Esophagus muscularis mucosa (tissue), 4 donors: ENCODE results near the gene RCC2. TPM values are rescaled to one million over a fixed set of nuclear protein-coding genes. Genes with fewer than 3 reads are reported as not detected.

Experiments used
- DNase-seq: peaks from one replicate; pipeline ENCODE4 v3.0.0-alpha.2; 2017; ENCODE audit errors: extremely low spot score
- H3K27ac ChIP-seq, 4 donors: fragments of 200-600 bp; sonication (generic); replicated peaks in 1 of 4; 1 replicate in 3 of 4; 2 replicates in 1 of 4; pipeline ENCODE4 v1.5.1; 2016 to 2019; ENCODE audit warnings: mild to moderate bottlenecking in 1 of 4
- H3K27me3 ChIP-seq, 4 donors: fragments of 200-600 bp; sonication (generic); one replicate each; pipeline versions ENCODE4 v1.5.1 to v1.6.0; 2016 to 2019
- H3K36me3 ChIP-seq, 4 donors: fragments of 200-600 bp; sonication (generic); one replicate each; pipeline ENCODE4 v1.5.1; 2016 to 2019
- H3K4me1 ChIP-seq, 4 donors: fragments of 200-600 bp; sonication (generic); one replicate each; pipeline ENCODE4 v1.5.1; 2016 to 2019
- H3K4me3 ChIP-seq, 4 donors: fragments of 200-600 bp; sonication (generic); 1 replicate in 2 of 4; 2 replicates in 2 of 4; pipeline ENCODE4 v1.5.1; 2016 to 2019; ENCODE audit warnings: mild to moderate bottlenecking in 4 of 4, moderate library complexity in 1 of 4
- H3K9me3 ChIP-seq, 4 donors: fragments of 200-600 bp; sonication (generic); 1 replicate in 3 of 4; 2 replicates in 1 of 4; pipeline ENCODE4 v1.5.1; 2016 to 2019
- EP300 ChIP-seq: sonication (generic); formaldehyde crosslinking; IDR thresholded peaks from one replicate; pipeline ENCODE4 v1.6.1; 2017; ENCODE audit warnings: antibody characterized with exemption
- POLR2A ChIP-seq: fragments of 450-650 bp; IDR thresholded peaks from one replicate; pipeline ENCODE4 v1.6.1; 2017; ENCODE audit warnings: antibody characterized with exemption, moderate library complexity, mild to moderate bottlenecking, low read depth
- POLR2AphosphoS5 ChIP-seq, 2 donors: sonication (generic); formaldehyde crosslinking; IDR thresholded peaks; one replicate each; pipeline ENCODE4 v1.6.1; 2017; ENCODE audit warnings: antibody characterized with exemption in 2 of 2
- WGBS: methylation state at CpG from one replicate; pipeline ENCODE4 v1.1.5; 2018; 5-methylcytosine and 5-hydroxymethylcytosine counted together
- intact Hi-C: fragments of 100-400 bp; cut with DNase I; formaldehyde crosslinking; loops from one replicate; pipeline ENCODE4 v1.15.1; 2023
- total RNA-seq, 4 donors: library from RNA; depleted of rRNA; stranded (reverse); fragments of >200 nt; gene quantifications; one replicate each; pipeline versions ENCODE4 v1.1.0 to v1.2.1, GENCODE V29; 2016
- TF ChIP-seq, protein P1 (sequence below), 3 experiments: fragments of 200-600 bp in 2 of 3; fragments of 450-650 bp in 1 of 3; sonication (generic) in 2 of 3; IDR thresholded peaks; one replicate each; pipeline ENCODE4 v1.5.1; 2017 to 2019; ENCODE audit warnings: antibody characterized with exemption in 3 of 3, mild to moderate bottlenecking in 2 of 3, moderate library complexity in 1 of 3

Gene RCC2
- total RNA-seq, 4 donors from 2014 or later, result 12.0 to 22.6 (median 20.5) TPM

DNA sequence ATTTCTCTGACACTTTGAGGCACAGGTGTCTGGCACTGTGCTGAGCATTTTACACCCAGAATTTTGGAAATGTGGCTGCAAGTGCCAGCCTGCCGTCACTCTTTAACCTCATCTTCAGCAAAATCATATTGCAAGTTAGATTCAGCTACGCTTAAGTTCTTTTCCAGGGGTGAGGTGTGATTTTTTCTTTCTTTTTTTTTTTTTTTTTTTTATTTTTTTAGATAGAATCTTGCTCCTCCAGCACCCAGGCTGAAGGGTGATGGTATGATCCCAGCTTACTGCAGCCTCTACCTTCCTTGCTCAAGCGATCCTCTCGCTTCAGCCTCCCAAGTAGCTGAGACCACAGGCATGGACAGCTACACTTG is 2.5 kb upstream of the RCC2 start:
- Histone ChIP-seq H3K36me3 (no peaks in the 10 kb centered on the region), H3K27ac (no peak overlapping the region), H3K27me3 (no peaks in the 10 kb centered on the region), H3K4me1 (peaks cover 8 to 23% (median 18%) of the 10 kb centered on the region in 4 donors), H3K4me3 (no peak overlapping the region), H3K9me3 (no peaks in the 10 kb centered on the region)
- TF ChIP-seq, protein P1, sequence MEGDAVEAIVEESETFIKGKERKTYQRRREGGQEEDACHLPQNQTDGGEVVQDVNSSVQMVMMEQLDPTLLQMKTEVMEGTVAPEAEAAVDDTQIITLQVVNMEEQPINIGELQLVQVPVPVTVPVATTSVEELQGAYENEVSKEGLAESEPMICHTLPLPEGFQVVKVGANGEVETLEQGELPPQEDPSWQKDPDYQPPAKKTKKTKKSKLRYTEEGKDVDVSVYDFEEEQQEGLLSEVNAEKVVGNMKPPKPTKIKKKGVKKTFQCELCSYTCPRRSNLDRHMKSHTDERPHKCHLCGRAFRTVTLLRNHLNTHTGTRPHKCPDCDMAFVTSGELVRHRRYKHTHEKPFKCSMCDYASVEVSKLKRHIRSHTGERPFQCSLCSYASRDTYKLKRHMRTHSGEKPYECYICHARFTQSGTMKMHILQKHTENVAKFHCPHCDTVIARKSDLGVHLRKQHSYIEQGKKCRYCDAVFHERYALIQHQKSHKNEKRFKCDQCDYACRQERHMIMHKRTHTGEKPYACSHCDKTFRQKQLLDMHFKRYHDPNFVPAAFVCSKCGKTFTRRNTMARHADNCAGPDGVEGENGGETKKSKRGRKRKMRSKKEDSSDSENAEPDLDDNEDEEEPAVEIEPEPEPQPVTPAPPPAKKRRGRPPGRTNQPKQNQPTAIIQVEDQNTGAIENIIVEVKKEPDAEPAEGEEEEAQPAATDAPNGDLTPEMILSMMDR (IDR thresholded peaks at IDR 0.05), result no peak
- TF ChIP-seq POLR2AphosphoS5 (IDR thresholded peaks at IDR 0.05), result no peak
- TF ChIP-seq POLR2A, result no peak
- TF ChIP-seq EP300, result no peak
- intact Hi-C loops, result loop anchor here (2.0 kb wide), 1 partner anchor 23 kb away; no protein-coding TSS in a partner anchor
- DNase-seq, result no peak
- WGBS, result 92% methylated on average over 4 of the region's 4 CpGs

DNA sequence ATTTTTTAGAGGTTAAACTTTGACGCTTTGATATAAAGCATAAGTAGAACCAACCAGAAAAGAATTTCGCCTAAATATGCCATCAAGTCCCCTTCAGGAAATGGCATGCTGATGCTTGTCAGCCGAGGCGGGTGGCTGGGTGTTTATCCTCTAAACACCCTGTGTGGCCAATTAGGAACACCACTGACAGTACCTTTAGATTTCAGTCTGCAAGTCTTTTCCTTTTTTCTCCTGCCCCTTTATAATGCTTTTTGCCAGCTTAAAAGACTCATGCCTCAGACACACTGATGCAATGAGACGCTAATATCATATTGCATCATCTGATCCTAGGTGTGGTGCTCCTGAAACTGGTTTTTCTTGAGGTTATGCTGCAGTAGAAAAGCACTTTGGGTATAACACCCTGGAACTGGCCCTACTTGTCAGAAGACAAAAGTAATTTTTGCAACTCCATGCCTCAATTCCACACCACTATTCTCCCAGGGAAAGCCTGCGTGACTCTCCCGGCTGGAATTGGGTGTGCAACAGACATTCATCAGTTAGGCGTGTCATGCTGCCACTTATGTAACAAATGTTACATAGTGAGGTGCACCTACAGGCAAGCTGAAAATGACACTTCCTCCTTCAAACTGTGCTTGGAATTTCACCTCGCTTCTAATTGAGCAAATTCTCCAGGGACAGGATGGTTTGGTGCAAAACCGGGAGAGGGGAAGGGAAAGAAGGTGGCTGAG is 2.0 kb upstream of the RCC2 start:
- Histone ChIP-seq H3K4me1 (peaks cover 14 to 29% (median 24%) of the 10 kb centered on the region in 4 donors), H3K27me3 (no peaks in the 10 kb centered on the region), H3K9me3 (no peaks in the 10 kb centered on the region), H3K4me3 (no peak overlapping the region), H3K36me3 (no peaks in the 10 kb centered on the region), H3K27ac (no peak overlapping the region)
- TF ChIP-seq POLR2AphosphoS5 (IDR thresholded peaks at IDR 0.05), result no peak
- no peak for TF ChIP-seq POLR2A
- no peak for TF ChIP-seq EP300
- TF ChIP-seq, protein P1 (IDR thresholded peaks at IDR 0.05), result no peak
- WGBS, result 59% methylated on average over 10 of the region's 10 CpGs
- DNase-seq, result no peak
- intact Hi-C loops, result loop anchor here (2.0 kb wide), 1 partner anchor 23 kb away; no protein-coding TSS in a partner anchor

DNA sequence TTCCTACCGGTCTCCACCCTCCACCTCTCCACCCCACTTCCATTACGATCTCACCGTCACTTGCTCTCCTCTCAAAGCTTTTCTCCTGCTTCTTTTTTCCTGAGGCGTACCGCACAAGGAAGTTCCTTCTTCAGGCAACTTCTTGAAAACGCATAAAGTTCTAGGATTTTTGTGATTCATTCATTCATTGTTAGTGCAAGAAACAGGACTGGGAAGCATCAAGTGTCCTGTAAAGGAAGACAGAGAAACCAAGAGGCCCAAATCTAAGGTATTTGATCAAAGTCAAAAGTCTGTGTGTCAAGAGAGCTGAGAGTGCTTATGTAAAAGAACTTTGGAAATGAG is 1.3 kb upstream of the RCC2 start:
- Histone ChIP-seq H3K9me3 (no peaks in the 10 kb centered on the region), H3K36me3 (no peaks in the 10 kb centered on the region), H3K27me3 (no peaks in the 10 kb centered on the region), H3K4me1 (peaks cover 18 to 35% (median 28%) of the 10 kb centered on the region in 4 donors), H3K4me3 (no peak overlapping the region), H3K27ac (peak overlapping the region in 2 of 4 donors; percentile 79 to 84)
- intact Hi-C loops, result loop anchor here (2.0 kb wide), 1 partner anchor 22 kb away; no protein-coding TSS in a partner anchor
- TF ChIP-seq POLR2A, result no peak
- no peak for TF ChIP-seq EP300
- TF ChIP-seq, protein P1 (IDR thresholded peaks at IDR 0.05), result no peak
- TF ChIP-seq POLR2AphosphoS5 (IDR thresholded peaks at IDR 0.05), result no peak
- 70% methylated on average over 6 of the region's 6 CpGs for WGBS
- DNase-seq, result no peak

DNA sequence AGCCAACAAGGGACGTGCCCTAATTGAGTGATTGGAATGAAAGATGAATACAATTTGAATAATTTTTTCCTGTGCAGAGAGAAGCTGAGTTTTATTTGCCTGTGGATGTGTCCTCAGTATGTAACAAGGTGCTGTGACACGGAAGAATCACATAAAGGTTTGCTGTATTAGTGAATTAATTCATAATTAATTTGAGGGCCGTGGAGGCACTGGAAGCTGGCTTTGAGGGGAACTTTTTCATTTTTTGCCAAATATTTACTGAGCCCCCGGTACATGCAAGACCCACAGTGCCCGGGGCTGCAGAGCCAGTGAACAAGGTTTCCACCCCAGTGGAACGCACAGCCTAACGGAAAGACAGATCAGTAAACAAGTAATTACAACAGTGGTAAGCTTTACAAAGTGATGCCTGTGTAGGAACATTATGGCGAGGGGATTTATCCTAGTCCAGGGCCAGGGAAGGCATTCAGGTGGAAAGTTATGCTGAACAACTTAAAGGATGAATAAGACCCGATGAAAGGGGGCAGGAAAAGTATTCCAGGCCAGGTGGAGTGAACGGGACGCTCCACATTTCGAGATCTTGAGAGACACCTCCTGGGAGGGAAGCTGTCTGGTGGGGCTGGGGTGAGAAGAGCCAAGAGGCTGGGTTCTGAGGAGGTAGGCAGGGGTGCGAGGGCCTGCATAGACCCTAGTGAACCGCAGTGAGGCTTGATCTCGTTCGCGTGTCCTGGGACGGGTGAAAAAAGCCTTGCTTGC is 773 bp upstream of the RCC2 start:
- Histone ChIP-seq H3K36me3 (no peaks in the 10 kb centered on the region), H3K9me3 (no peaks in the 10 kb centered on the region), H3K27me3 (no peaks in the 10 kb centered on the region), H3K4me1 (peaks cover 18 to 37% (median 29%) of the 10 kb centered on the region in 4 donors), H3K27ac (peak overlapping the region; percentile 75 to 89 (median 82)), H3K4me3 (peak overlapping the region; percentile 68 to 94 (median 76))
- 62% methylated on average over 17 of the region's 18 CpGs for WGBS
- no peak for TF ChIP-seq EP300
- DNase-seq, result no peak
- intact Hi-C loops, result loop anchor here (2.0 kb wide), 1 partner anchor 21 kb away; no protein-coding TSS in a partner anchor
